GM23248 (cell line): ENCODE data around the gene RIC1. TPM values are rescaled to one million over a fixed set of nuclear protein-coding genes. Genes with fewer than 3 reads are reported as not detected.
"Not testable (repeated sequence)": the region's sequence is repeated elsewhere in the genome, so short reads cannot be mapped to it uniquely, and the experiment has no call there.

Source experiments
- DNase-seq: peaks from one replicate; pipeline ENCODE4 v3.0.0-alpha.2; 2015
- H2AFZ ChIP-seq: fragments of 200-600 bp; sonication (generic); 2 replicates; pipeline ENCODE4 v1.6.1; 2016; ENCODE audit warnings: antibody characterized with exemption
- H3F3A ChIP-seq: fragments of 200-600 bp; sonication (generic); 2 replicates; pipeline ENCODE4 v1.6.1; 2016; ENCODE audit warnings: mild to moderate bottlenecking, antibody characterized with exemption, mixed run types; ENCODE audit not compliant: insufficient read depth
- H3K27ac ChIP-seq: fragments of 200-600 bp; sonication (generic); 2 replicates; pipeline ENCODE4 v1.5.1; 2016; ENCODE audit warnings: mild to moderate bottlenecking
- H3K27me3 ChIP-seq: fragments of 200-600 bp; sonication (generic); replicated peaks from 2 replicates; pipeline ENCODE4 v1.6.1; 2016; ENCODE audit warnings: mild to moderate bottlenecking; ENCODE audit not compliant: insufficient read depth
- H3K36me3 ChIP-seq: fragments of 200-600 bp; sonication (generic); 2 replicates; pipeline ENCODE4 v1.6.1; 2016; ENCODE audit warnings: low read depth, mild to moderate bottlenecking
- H3K4me1 ChIP-seq: fragments of 200-600 bp; sonication (generic); 2 replicates; pipeline ENCODE4 v1.6.1; 2016; ENCODE audit warnings: mild to moderate bottlenecking; ENCODE audit not compliant: insufficient read depth
- H3K4me2 ChIP-seq: fragments of 200-600 bp; sonication (generic); one replicate; pipeline ENCODE4 v1.6.1; 2016; ENCODE audit warnings: mild to moderate bottlenecking; ENCODE audit not compliant: unreplicated experiment
- H3K4me3 ChIP-seq: fragments of 200-600 bp; sonication (generic); 2 replicates; pipeline ENCODE4 v1.5.1; 2016; ENCODE audit warnings: mild to moderate bottlenecking
- H3K79me2 ChIP-seq: fragments of 200-600 bp; sonication (generic); 2 replicates; pipeline ENCODE4 v1.6.1; 2016; ENCODE audit warnings: mild to moderate bottlenecking; ENCODE audit not compliant: insufficient read depth
- H3K9ac ChIP-seq: fragments of 200-600 bp; sonication (generic); 2 replicates; pipeline ENCODE4 v1.6.1; 2016; ENCODE audit warnings: mild to moderate bottlenecking
- H3K9me2 ChIP-seq: fragments of 200-600 bp; sonication (generic); 2 replicates; pipeline ENCODE4 v1.6.1; 2016; ENCODE audit warnings: mixed run types, mild to moderate bottlenecking, moderate library complexity; ENCODE audit not compliant: insufficient read depth
- H3K9me3 ChIP-seq: fragments of 200-600 bp; sonication (generic); one replicate; pipeline ENCODE4 v1.6.1; 2017; ENCODE audit warnings: low read depth
- H4K20me1 ChIP-seq: fragments of 200-600 bp; sonication (generic); 2 replicates; pipeline ENCODE4 v1.6.0; 2016; ENCODE audit not compliant: insufficient read depth
- EZH2 ChIP-seq: fragments of 200-600 bp; sonication (generic); IDR thresholded peaks from 2 replicates; pipeline ENCODE4 v1.6.1; 2018; ENCODE audit warnings: antibody characterized with exemption, mild to moderate bottlenecking; ENCODE audit not compliant: insufficient read depth, poor library complexity, severe bottlenecking
- EZH2phosphoT487 ChIP-seq: fragments of 200-600 bp; sonication (generic); IDR thresholded peaks from 2 replicates; pipeline ENCODE4 v1.6.1; 2018; ENCODE audit warnings: antibody characterized with exemption, moderate library complexity, mild to moderate bottlenecking, low read depth; ENCODE audit not compliant: insufficient read depth
- WGBS, 2 experiments: methylation state at CpG; one replicate each; pipeline ENCODE4 v1.1.6; 2015 to 2017; ENCODE audit warnings: low lambda C conversion rate in 2 of 2, low coverage in 1 of 2; ENCODE audit errors: missing lambda C conversion rate in 2 of 2; 5-methylcytosine and 5-hydroxymethylcytosine counted together
- in situ Hi-C: fragments of 300-500 bp; cut with MboI; formaldehyde crosslinking; loops from 2 replicates; pipeline ENCODE4 v1.15.0; 2020
- polyA plus RNA-seq: library from polyadenylated mRNA; unstranded; fragments of >200 nt; fragmentation: Nextera tagmentation; extraction: Ambion mirVana; gene quantifications from 2 replicates; pipeline ENCODE4 v1.2.1, GENCODE V29; 2016
- total RNA-seq: library from RNA; depleted of rRNA; stranded (reverse); fragments of >200 nt; shearing (Covaris generic); gene quantifications from 2 replicates; pipeline ENCODE4 v1.2.3, GENCODE V29; 2014

The RIC1 gene
- total and polyA plus RNA-seq, 2 experiments from 2014 or later, result 13.0 to 48.7 TPM

- Histone ChIP-seq H3K4me2 (no peak overlapping the region), H3F3A (peaks cover 4% of the 10 kb centered on the region; the same call in 1 of the 2 replicates), H2AFZ (no peak overlapping the region), H3K79me2 (peaks cover 100% of the 10 kb centered on the region), H3K9me2 (no peaks in the 10 kb centered on the region), H3K4me1 (no peaks in the 10 kb centered on the region), H3K27me3 (no peaks in the 10 kb centered on the region), H3K27ac (no peak overlapping the region), H3K36me3 (peaks cover 4% of the 10 kb centered on the region; the same call in 1 of the 2 replicates), H3K9me3 (no peaks in the 10 kb centered on the region), H3K4me3 (no peak overlapping the region), H3K9ac (no peak overlapping the region), H4K20me1 (peaks cover 15% of the 10 kb centered on the region; the same call in 1 of the 2 replicates)
- no peak for DNase-seq
- in situ Hi-C loops, result no loop called here
- WGBS, 2 experiments, result 75 to 80% methylated on average over 3 of the region's 3 CpGs
- TF ChIP-seq EZH2phosphoT487, result no peak
- no peak for TF ChIP-seq EZH2
Observed at GRCh38 chr9:5671711-5672353, 42.9 kb downstream of the RIC1 start.

GRCh38 chr9:5675046-5675445 is 46.1 kb downstream of the RIC1 start:
- H3K27me3 ChIP-seq, H3K27ac ChIP-seq, H3K36me3 ChIP-seq, H3K4me3 ChIP-seq, H3K9me3 ChIP-seq, H3K9me2 ChIP-seq, H3K9ac ChIP-seq, H3K4me1 ChIP-seq, H3K4me2 ChIP-seq, H4K20me1 ChIP-seq, in situ Hi-C loops, DNase-seq, H2AFZ ChIP-seq, H3F3A ChIP-seq: not testable (repeated sequence)
- WGBS, 2 experiments, result 94% methylated on average over 11 of the region's 11 CpGs
- H3K79me2 ChIP-seq, result peaks cover 89% of the 10 kb centered on the region

GRCh38 chr9:5683591-5683990 is 54.7 kb downstream of the RIC1 start:
- in situ Hi-C loops, H3K9ac ChIP-seq, DNase-seq, H2AFZ ChIP-seq, H3K9me2 ChIP-seq, H3F3A ChIP-seq, H3K9me3 ChIP-seq, H3K4me3 ChIP-seq, H4K20me1 ChIP-seq, H3K27ac ChIP-seq, H3K36me3 ChIP-seq, H3K4me1 ChIP-seq, H3K27me3 ChIP-seq, H3K4me2 ChIP-seq: not testable (repeated sequence)
- 95 to 99% methylated on average over 10 to 11 of the region's 11 CpGs for WGBS, 2 experiments
- peaks cover 79% of the 10 kb centered on the region for H3K79me2 ChIP-seq

- no peaks in the 10 kb centered on the region for H3F3A ChIP-seq
- H3K27ac ChIP-seq, result no peak overlapping the region
- no peak for DNase-seq
- TF ChIP-seq EZH2phosphoT487, result no peak
- TF ChIP-seq EZH2, result no peak
- WGBS, 2 experiments, result 96% methylated on average over 7 of the region's 7 CpGs; no CpG with 5 or more reads in 1 of the 2 experiments
- H2AFZ ChIP-seq, result no peak overlapping the region
- H3K4me1 ChIP-seq, result peaks cover 7% of the 10 kb centered on the region; the same call in 1 of the 2 replicates
- H3K36me3 ChIP-seq, result no peaks in the 10 kb centered on the region
- H3K9me2 ChIP-seq, result no peaks in the 10 kb centered on the region
- no peak overlapping the region for H3K9ac ChIP-seq
- in situ Hi-C loops, result no loop called here
- no peaks in the 10 kb centered on the region for H3K9me3 ChIP-seq
- H3K4me3 ChIP-seq, result no peak overlapping the region
- no peak overlapping the region for H3K4me2 ChIP-seq
- peaks cover 82% of the 10 kb centered on the region for H3K79me2 ChIP-seq
- peaks cover 3% of the 10 kb centered on the region; the same call in 1 of the 2 replicates for H4K20me1 ChIP-seq
- H3K27me3 ChIP-seq, result no peaks in the 10 kb centered on the region
Observed at GRCh38 chr9:5684101-5684500, 55.2 kb downstream of the RIC1 start.

- TF ChIP-seq EZH2phosphoT487, result no peak
- TF ChIP-seq EZH2, result no peak
- no peak overlapping the region for H3K9ac ChIP-seq
- H3K9me2 ChIP-seq, result no peaks in the 10 kb centered on the region
- in situ Hi-C loops, result no loop called here
- H3F3A ChIP-seq, result no peaks in the 10 kb centered on the region
- H2AFZ ChIP-seq, result no peak overlapping the region
- peaks cover 83% of the 10 kb centered on the region for H3K79me2 ChIP-seq
- 95 to 100% methylated on average over 1 of the region's 1 CpG for WGBS, 2 experiments
- H3K4me2 ChIP-seq, result no peak overlapping the region
- no peaks in the 10 kb centered on the region for H3K9me3 ChIP-seq
- H3K27ac ChIP-seq, result no peak overlapping the region
- no peaks in the 10 kb centered on the region for H3K27me3 ChIP-seq
- no peaks in the 10 kb centered on the region for H3K36me3 ChIP-seq
- no peak for DNase-seq
- H3K4me1 ChIP-seq, result peaks cover 22% of the 10 kb centered on the region
- H4K20me1 ChIP-seq, result no peaks in the 10 kb centered on the region
- no peak overlapping the region for H3K4me3 ChIP-seq
Observed at GRCh38 chr9:5688109-5688508, 59.2 kb downstream of the RIC1 start.
